Inflammatory macrophage treated with lipopolysaccharide for 1 hour (primary cell): ENCODE data around the gene MIX23.

Experiments
- DNase-seq, 2 donors: peaks; one replicate each; pipeline ENCODE4 v3.0.0-alpha.2; 2020 to 2022

The MIX23 gene

GRCh38 chr3:122382888-122383666 is at the start of gene MIX23:
MIX23 (minus strand) TSS chr3:122383231; CDS start chr3:122383224, 7 bp downstream.
- peak; percentile 71 to 87 for DNase-seq

DNA sequence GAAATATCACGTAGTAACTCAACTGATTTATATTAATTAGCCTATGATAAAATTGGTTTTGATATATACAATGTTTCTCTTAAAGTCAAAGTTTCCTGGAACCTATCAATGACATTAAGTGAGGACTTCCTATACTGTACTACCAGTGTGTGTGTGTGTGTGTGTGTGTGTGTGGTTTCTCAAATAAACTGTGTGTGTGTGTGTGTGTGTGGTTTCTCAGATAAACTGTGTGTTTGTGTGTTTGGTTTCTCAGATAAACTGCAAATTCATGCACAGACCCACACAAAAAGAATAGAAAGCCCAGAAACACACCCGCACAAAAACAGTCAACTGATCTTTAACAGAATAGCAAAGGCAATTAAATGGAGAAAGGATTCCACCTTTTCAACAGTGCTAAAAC is 47.3 kb upstream of the MIX23 start:
- DNase-seq: no peak

GRCh38 chr3:122427857-122428471 is 44.9 kb upstream of the MIX23 start:
- no peak for DNase-seq

- no peak for DNase-seq
Measured at GRCh38 chr3:122421836-122422235, 38.8 kb upstream of the MIX23 start.

DNA sequence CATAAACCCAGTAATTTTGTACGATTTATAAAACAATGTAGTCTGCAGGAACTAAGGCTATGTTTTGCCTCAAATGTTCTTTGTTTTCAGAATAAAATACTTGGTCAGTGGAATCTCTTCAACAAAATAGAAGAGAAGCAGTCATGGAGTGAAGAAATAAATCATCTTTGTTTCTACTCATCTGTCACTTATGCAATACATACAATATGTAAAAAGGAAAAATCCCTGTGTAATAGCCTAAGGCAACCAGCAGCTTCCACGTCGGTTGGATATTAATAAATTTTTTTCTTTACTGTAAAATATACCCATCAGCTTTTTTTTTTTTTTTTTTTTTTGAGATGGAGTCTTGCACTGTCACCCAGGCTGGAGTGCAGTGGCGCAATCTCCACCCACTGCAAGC is 38.1 kb upstream of the MIX23 start:
- DNase-seq: peak; percentile 38 to 48

GRCh38 chr3:122416966-122417365 is 33.9 kb upstream of the MIX23 start:
- DNase-seq: no peak

GRCh38 chr3:122415762-122416654 is 33.0 kb upstream of the MIX23 start, which contains the start of gene WDR5B:
WDR5B (minus strand) TSS chr3:122416062; CDS start chr3:122415528, 534 bp downstream.
- peak; percentile 96 to 100 for DNase-seq

DNA sequence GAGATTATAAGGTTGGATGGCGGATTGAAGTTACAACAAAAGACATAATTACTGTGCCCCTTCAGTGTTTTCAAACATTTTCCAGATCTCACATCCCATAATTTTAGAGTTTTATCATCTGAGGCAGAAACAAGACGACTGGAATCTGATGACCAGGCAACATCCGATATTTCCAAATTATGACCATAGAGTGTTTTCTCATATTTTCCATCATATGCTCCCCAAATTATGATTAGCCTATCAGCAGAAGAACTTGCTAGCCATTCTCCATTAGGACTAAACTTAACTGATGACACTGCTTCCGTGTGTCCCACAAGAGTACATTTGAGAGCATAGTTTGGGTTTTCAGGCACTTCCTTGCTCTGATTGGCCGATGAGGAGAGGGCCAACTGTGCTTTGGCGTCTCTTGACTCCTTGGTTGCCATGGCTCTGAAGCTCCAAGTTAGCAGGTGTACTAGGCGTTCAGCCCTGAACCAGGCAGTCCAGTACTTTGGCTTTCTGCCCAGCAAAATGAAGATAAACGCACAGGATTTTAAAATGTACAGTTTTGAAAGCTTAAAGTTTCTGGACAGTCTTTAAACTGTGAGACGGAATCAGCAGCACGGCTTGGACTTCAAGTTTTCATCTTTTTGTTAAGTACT is 32.2 kb upstream of the MIX23 start:
- peak; percentile 32 to 40 for DNase-seq

- no peak for DNase-seq
Measured at GRCh38 chr3:122414391-122414790, 31.4 kb upstream of the MIX23 start.

DNA sequence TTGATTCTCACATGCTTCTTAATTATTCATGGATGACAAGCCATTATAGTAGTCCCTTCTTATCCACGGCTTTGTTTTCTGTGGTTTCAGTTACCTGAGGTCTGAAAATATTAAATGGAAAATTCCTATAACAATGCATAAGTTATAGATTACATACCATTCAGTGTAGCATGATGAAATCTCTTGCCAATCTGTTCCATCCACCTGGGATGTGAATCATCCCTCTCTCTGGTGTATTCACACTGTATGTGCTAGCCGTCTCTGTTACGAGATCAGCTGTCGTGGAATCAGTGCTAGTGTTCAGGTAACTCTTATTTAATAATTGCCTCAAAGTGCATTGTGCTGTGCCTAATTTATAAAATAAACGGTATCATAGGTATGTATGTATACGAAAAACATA is 27.6 kb upstream of the MIX23 start:
- DNase-seq: no peak

DNA sequence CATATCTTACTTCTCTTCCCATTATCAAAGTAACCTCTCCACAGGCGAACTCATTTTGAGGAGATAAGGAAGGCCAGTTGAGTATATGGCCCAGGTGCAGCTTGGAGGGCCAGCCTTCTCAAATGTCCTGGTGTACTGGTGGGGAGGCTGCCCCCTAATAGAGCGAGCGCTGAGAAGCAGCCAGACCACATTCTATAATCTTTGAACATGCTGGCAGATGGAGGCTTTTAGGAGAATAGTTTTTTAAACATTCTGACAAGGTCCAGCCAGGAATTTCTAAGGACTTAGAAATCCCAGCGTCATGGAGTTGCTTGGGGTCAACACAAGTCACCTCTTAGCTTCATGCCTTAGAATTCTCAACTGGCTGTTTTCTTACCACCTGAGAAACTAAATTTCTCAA is 27.1 kb upstream of the MIX23 start:
- DNase-seq: no peak

DNA sequence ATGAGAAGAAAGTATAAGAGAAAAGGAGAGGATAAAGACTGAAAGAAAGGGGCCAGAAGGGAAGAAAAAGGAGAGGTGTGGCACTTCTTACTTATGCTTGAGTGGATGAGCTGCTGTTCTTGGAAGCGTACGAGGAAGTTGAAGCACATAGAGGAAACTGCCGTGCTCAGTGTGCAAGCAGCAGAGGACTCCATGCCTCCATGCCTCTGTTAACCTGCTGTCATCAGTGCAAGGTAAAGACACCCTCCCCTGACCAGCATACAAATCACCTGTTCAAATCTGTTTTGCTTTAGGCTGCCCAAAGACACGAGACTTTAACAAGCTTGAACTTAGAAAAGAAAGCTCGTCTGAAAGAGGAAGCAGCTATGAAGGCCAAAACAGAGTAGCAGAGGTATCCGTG is 26.4 kb upstream of the MIX23 start:
- peak in 1 of 2 donors; percentile 25 for DNase-seq

GRCh38 chr3:122407946-122408345 is 24.9 kb upstream of the MIX23 start:
- DNase-seq: no peak

- DNase-seq: no peak
Measured at GRCh38 chr3:122406198-122406597, 23.2 kb upstream of the MIX23 start.

DNA sequence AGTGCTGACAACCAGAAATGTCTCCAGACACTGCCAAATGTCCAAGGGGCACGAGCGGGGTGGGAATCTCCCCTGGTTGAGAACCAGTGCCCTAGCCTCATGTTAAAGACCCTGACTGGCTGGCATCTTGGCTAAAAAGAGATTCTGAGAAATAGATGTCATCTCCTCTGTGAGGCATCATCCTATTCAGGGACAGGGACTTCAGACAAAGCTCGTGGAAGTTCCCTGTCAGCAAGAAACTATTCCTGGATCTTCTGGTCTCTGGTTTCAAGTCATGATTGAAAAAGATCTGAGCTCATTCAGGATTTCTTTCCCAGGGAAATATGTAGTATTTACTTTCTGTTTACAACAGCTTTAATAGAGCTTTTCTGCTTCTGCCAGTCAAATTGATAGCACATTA is 22.0 kb upstream of the MIX23 start:
- DNase-seq: no peak

DNA sequence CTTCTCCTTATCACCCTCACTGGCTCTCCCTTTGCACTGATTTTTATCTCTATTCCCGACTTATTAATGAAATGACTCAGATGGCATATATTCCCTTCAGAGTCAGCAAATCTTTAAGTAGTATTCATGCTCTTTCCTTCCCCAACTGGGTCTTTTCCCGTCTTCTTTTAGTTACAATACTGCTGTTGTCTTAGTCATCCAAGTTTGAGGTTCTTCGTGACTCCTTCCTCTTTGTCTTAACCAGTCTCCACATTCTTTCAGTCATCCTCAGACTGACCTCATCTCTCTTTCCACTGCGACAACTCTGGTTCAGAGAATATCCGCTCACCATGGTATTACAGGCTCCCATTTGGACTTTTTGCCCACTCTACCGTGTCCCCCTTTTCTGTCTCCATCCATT is 20.5 kb upstream of the MIX23 start:
- DNase-seq: no peak

GRCh38 chr3:122398920-122399319 is 15.9 kb upstream of the MIX23 start:
- DNase-seq: no peak

DNA sequence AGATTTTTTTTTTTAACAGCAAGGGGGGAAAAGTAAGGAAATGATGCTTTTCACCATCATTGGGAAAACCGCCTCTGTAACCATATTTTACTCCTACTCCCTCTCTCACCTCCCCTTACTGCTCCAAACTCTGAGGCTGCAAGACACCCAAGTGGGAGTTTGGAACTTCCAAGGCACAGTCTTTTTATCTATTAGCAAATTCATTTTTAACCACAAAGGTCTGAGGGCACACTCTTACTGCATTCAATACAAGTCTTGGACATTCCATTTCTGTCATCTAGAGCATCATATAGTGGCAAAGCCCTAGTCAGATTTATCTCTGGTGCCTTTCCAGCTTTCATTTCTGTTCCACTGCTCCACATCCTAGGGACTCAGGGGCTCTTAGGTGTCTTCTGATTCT is 14.2 kb upstream of the MIX23 start:
- DNase-seq: peak; percentile 41 to 86

- peak in 1 of 2 donors; percentile 39 for DNase-seq
Measured at GRCh38 chr3:122396511-122396910, 13.5 kb upstream of the MIX23 start.

DNA sequence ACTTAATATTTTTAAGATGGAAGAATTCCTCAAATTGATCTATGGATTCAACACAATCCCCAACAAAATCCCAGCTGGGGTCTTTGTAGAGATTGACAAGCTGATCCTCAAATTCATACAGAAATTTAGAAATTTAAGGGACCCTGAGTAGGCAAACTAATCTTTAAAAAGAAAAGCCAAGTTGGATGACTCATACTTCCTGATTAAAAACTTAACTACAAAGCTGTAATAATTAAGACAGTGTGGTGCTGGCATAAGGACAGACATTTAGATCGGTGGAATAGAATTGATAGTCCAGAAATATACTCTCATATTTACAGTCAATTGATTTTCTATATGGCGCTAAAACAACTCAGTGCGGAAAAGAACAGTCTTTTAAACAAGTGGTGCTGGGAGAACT is 12.6 kb upstream of the MIX23 start:
- no peak for DNase-seq

DNA sequence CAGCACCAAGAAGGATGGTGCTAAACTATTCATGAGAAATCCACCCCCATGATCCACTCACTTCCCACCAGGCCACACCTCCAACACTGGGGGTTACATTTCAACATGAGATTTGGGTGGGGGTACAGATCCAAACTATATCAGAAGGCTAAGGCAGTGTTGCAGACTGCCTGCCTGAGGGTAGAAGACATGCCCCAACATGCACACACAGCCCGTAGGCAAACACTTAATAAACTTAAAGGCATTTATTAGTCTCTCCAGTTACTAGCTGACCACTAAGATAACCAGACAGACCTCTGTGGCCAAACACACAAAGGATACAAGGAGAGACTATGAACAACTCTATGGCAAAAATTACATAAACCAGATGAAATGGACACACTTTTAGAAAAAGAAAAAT is 11.1 kb upstream of the MIX23 start:
- no peak for DNase-seq

- peak; percentile 51 to 68 for DNase-seq
Measured at GRCh38 chr3:122392868-122393844, 10.1 kb upstream of the MIX23 start.
